ENCODE results near the gene DNAH14.

- TF ChIP-seq, protein P1, sequence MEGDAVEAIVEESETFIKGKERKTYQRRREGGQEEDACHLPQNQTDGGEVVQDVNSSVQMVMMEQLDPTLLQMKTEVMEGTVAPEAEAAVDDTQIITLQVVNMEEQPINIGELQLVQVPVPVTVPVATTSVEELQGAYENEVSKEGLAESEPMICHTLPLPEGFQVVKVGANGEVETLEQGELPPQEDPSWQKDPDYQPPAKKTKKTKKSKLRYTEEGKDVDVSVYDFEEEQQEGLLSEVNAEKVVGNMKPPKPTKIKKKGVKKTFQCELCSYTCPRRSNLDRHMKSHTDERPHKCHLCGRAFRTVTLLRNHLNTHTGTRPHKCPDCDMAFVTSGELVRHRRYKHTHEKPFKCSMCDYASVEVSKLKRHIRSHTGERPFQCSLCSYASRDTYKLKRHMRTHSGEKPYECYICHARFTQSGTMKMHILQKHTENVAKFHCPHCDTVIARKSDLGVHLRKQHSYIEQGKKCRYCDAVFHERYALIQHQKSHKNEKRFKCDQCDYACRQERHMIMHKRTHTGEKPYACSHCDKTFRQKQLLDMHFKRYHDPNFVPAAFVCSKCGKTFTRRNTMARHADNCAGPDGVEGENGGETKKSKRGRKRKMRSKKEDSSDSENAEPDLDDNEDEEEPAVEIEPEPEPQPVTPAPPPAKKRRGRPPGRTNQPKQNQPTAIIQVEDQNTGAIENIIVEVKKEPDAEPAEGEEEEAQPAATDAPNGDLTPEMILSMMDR (IDR thresholded peaks at IDR 0.05; ENCODE audit: extremely low read depth in 1 of 2, insufficient read depth in 1 of 2, low read depth in 1 of 2, low read length in 2 of 2): no peak
- TF ChIP-seq POLR2A (IDR thresholded peaks at IDR 0.05; ENCODE audit: low read depth, low read length) (no peak), POLR2AphosphoS5 (IDR thresholded peaks at IDR 0.05; ENCODE audit: insufficient read depth, low read depth, low read length) (no peak), EZH2 (IDR thresholded peaks at IDR 0.05; ENCODE audit: borderline replicate concordance, low read depth, low read length, severe bottlenecking) (no peak), MAX (IDR thresholded peaks at IDR 0.05; ENCODE audit: insufficient read depth, insufficient read length) (no peak), JUN (IDR thresholded peaks at IDR 0.05; ENCODE audit: borderline replicate concordance, insufficient read depth, insufficient read length, low read depth) (no peak)
These were observed 443.7 kb downstream of the DNAH14 start for GRCh38 chr1:225373155-225373554.

Data from endothelial cell of umbilical vein (primary cell).